ENCODE results near the gene SPRY1. TPM values are rescaled to one million over a fixed set of nuclear protein-coding genes. Genes with fewer than 3 reads are reported as not detected.

The SPRY1 gene
- total and polyA plus RNA-seq, 2 of the 8 experiments (the other 6 are each of a cell fraction or from before 2014, with no cell fraction given) = 11.7 to 56.2 TPM

GRCh38 chr4:123430501-123430900 lies 33.9 kb downstream of the SPRY1 start:
- no peak overlapping the region for H3K23ac ChIP-seq (ENCODE audit: insufficient read length)
- H3K4me2 ChIP-seq (ENCODE audit: insufficient read depth in 1 of 2, low read depth in 2 of 2, low read length in 2 of 2) = no peak overlapping the region
- no peak overlapping the region for H3K14ac ChIP-seq (ENCODE audit: insufficient read length)
- H3K18ac ChIP-seq (ENCODE audit: extremely low read depth, low read length) = no peak overlapping the region
- no peak for FAIRE-seq
- WGBS, 2 experiments (ENCODE audit: extremely low coverage in 1 of 2, insufficient coverage in 1 of 2, insufficient read length in 1 of 2, insufficient replicate concordance in 2 of 2, low coverage in 1 of 2, low lambda C conversion rate in 2 of 2, missing lambda C conversion rate in 1 of 2) = 78% methylated on average over 2 of the region's 2 CpGs; no CpG with 5 or more reads in 1 of the 2 experiments
- no peak for DNase-seq (ENCODE audit: low read depth in 1 of 2, low spot score in 2 of 2)
- no peak overlapping the region for H2BK5ac ChIP-seq (ENCODE audit: low read depth, low read length)
- H2BK15ac ChIP-seq (ENCODE audit: low read length) = no peak overlapping the region
- H2BK120ac ChIP-seq (replicated peaks; ENCODE audit: low read depth, low read length) = no peak overlapping the region
- H2BK12ac ChIP-seq (ENCODE audit: low read depth, low read length) = no peak overlapping the region
- no peak overlapping the region for H3K4me3 ChIP-seq (ENCODE audit: extremely low read depth in 1 of 4, insufficient read depth in 2 of 4, low read depth in 3 of 4, low read length in 4 of 4)
- no peaks in the 10 kb centered on the region for H3K79me2 ChIP-seq (ENCODE audit: control insufficient read depth in 1 of 2, insufficient read depth in 2 of 2, low read length in 2 of 2)
- H3K4me1 ChIP-seq (replicated peaks in 1 of 4; ENCODE audit: control insufficient read depth in 3 of 4, insufficient read depth in 4 of 4, low read length in 3 of 4) = no peaks in the 10 kb centered on the region
- no peak overlapping the region for H4K5ac ChIP-seq (ENCODE audit: insufficient read length, low read depth, low read length)
- H3K36me3 ChIP-seq (ENCODE audit: control insufficient read depth in 2 of 4, insufficient read depth in 4 of 4, low read length in 3 of 4) = peaks cover 0 to 3% (median 0%) of the 10 kb centered on the region in 4 experiments; a peak in 1 of 8 replicates
- H4K8ac ChIP-seq (ENCODE audit: extremely low read depth, insufficient read depth, low read length) = no peak overlapping the region
- H2AFZ ChIP-seq (ENCODE audit: low read length) = 0 out of 2 replicates have a peak overlapping the region, but pooled peaks have one; percentile 62
- H2AK5ac ChIP-seq (ENCODE audit: low read depth, low read length) = no peak overlapping the region
- H2BK20ac ChIP-seq (ENCODE audit: low read length) = no peak overlapping the region
- no peaks in the 10 kb centered on the region for H4K20me1 ChIP-seq (replicated peaks in 1 of 2; ENCODE audit: control insufficient read depth in 1 of 2, insufficient read depth in 2 of 2, low read length in 2 of 2)
- H3K4ac ChIP-seq (replicated peaks; ENCODE audit: insufficient read length, low read depth, low read length) = no peak overlapping the region
- peaks cover 0 to 9% of the 10 kb centered on the region in 2 experiments; a peak in 3 of 4 replicates for H3K9me3 ChIP-seq (ENCODE audit: insufficient read depth in 2 of 2, low read depth in 1 of 2, low read length in 1 of 2)
- no peak overlapping the region for H3K9ac ChIP-seq (replicated peaks in 1 of 4; ENCODE audit: extremely low read depth in 1 of 4, low read depth in 3 of 4, low read length in 3 of 4)
- H3K79me1 ChIP-seq (ENCODE audit: low read depth, low read length) = no peaks in the 10 kb centered on the region
- H4K91ac ChIP-seq (replicated peaks; ENCODE audit: insufficient read length, low read length) = no peak overlapping the region
- no peaks in the 10 kb centered on the region for H3K27me3 ChIP-seq (replicated peaks in 1 of 4; ENCODE audit: control insufficient read depth in 3 of 4, extremely low read depth in 1 of 4, insufficient read depth in 3 of 4, low read length in 3 of 4)
- CTCF ChIA-PET (ENCODE audit: partially characterized antibody) = no interaction called here
- POLR2A ChIA-PET (ENCODE audit: partially characterized antibody) = no interaction called here
- H3K56ac ChIP-seq (replicated peaks; ENCODE audit: insufficient read length, low read depth, low read length) = no peak overlapping the region
- no peak overlapping the region for H3K27ac ChIP-seq (ENCODE audit: low read depth, low read length)
- no peaks in the 10 kb centered on the region for H3K23me2 ChIP-seq (ENCODE audit: low read depth, low read length)
- TF ChIP-seq GABPA (IDR thresholded peaks at IDR 0.05; ENCODE audit: borderline replicate concordance, insufficient read depth, low read length) (no peak), BCL11A (IDR thresholded peaks at IDR 0.05; ENCODE audit: low read depth in 2 of 2, low read length in 2 of 2) (no peak), KDM5A (IDR thresholded peaks at IDR 0.05; ENCODE audit: low read length) (no peak), YY1 (IDR thresholded peaks at IDR 0.05; ENCODE audit: low read depth, low read length) (no peak), SP4 (IDR thresholded peaks at IDR 0.05; ENCODE audit: low read length) (no peak), HDAC2 (IDR thresholded peaks at IDR 0.05; ENCODE audit: borderline replicate concordance in 1 of 2, low read depth in 2 of 2, low read length in 2 of 2) (no peak), RBBP5 (IDR thresholded peaks at IDR 0.05; ENCODE audit: borderline replicate concordance, low read depth, low read length) (no peak), KDM4A (IDR thresholded peaks at IDR 0.05; ENCODE audit: low read depth, low read length, severe bottlenecking) (no peak), EP300 (IDR thresholded peaks at IDR 0.05; ENCODE audit: borderline replicate concordance in 1 of 2, low read depth in 2 of 2, low read length in 2 of 2) (no peak), CBX5 (IDR thresholded peaks at IDR 0.05; ENCODE audit: low read depth, low read length) (no peak), ASH2L (IDR thresholded peaks at IDR 0.05; ENCODE audit: low read length) (no peak), ATF2 (IDR thresholded peaks at IDR 0.05; ENCODE audit: low read length) (no peak)
